IPS-18a (cell line): Measurements from ENCODE around the gene PMFBP1.
"Not testable (repeated sequence)": the region's sequence is repeated elsewhere in the genome, so short reads cannot be mapped to it uniquely, and the experiment has no call there.

Experiments
- H3K27ac ChIP-seq: one replicate; pipeline ENCODE4 v1.5.1; 2013; ENCODE audit warnings: low read length
- H3K27me3 ChIP-seq: one replicate; pipeline ENCODE4 v1.6.1; 2013; ENCODE audit warnings: mild to moderate bottlenecking, low read length; ENCODE audit not compliant: control insufficient read depth, insufficient read depth
- H3K36me3 ChIP-seq: one replicate; pipeline ENCODE4 v1.6.1; 2013; ENCODE audit warnings: low read depth, low read length; ENCODE audit not compliant: control insufficient read depth
- H3K4me1 ChIP-seq: one replicate; pipeline ENCODE4 v1.6.1; 2013; ENCODE audit warnings: low read depth, low read length; ENCODE audit not compliant: control insufficient read depth
- H3K4me3 ChIP-seq: one replicate; pipeline ENCODE4 v1.5.1; 2013; ENCODE audit warnings: low read length
- H3K9ac ChIP-seq: one replicate; pipeline ENCODE4 v1.6.1; 2013; ENCODE audit warnings: mild to moderate bottlenecking, low read length, moderate library complexity
- H3K9me3 ChIP-seq: one replicate; pipeline ENCODE4 v1.6.1; 2013; ENCODE audit warnings: low read depth, low read length; ENCODE audit not compliant: control insufficient read depth

The PMFBP1 gene

GRCh38 chr16:72094266-72094610 is 77.7 kb downstream of the PMFBP1 start:
- H3K4me1 ChIP-seq = peaks cover 9% of the 10 kb centered on the region
- peak overlapping the region; percentile 66 for H3K27ac ChIP-seq
- H3K36me3 ChIP-seq = peaks cover 37% of the 10 kb centered on the region
- H3K9ac ChIP-seq = peak overlapping the region; percentile 82
- no peaks in the 10 kb centered on the region for H3K27me3 ChIP-seq
- H3K4me3 ChIP-seq = peak overlapping the region; percentile 87
- H3K9me3 ChIP-seq = no peaks in the 10 kb centered on the region

GRCh38 chr16:72093448-72094265 is 78.3 kb downstream of the PMFBP1 start, which contains the start of the genes DHX38 and TXNL4B:
TSS of gene DHX38 (plus strand) at chr16:72093847. CDS start at chr16:72096158, 2,311 bp downstream.
TSS of gene TXNL4B (minus strand) at chr16:72093620. CDS start at chr16:72090749, 2,871 bp downstream.
- H3K9me3 ChIP-seq = no peaks in the 10 kb centered on the region
- peak within 1 kb of the TSS; percentile 87 for H3K4me3 ChIP-seq
- peaks cover 9% of the 10 kb centered on the region for H3K4me1 ChIP-seq
- peaks cover 40% of the 10 kb centered on the region for H3K36me3 ChIP-seq
- no peaks in the 10 kb centered on the region for H3K27me3 ChIP-seq
- H3K9ac ChIP-seq = peak within 1 kb of the TSS; percentile 82
- H3K27ac ChIP-seq = peak within 1 kb of the TSS; percentile 66

- peak overlapping the region; percentile 82 for H3K9ac ChIP-seq
- H3K36me3 ChIP-seq = peaks cover 39% of the 10 kb centered on the region
- no peaks in the 10 kb centered on the region for H3K27me3 ChIP-seq
- H3K4me3 ChIP-seq = peak overlapping the region; percentile 87
- no peaks in the 10 kb centered on the region for H3K9me3 ChIP-seq
- H3K4me1 ChIP-seq = peaks cover 9% of the 10 kb centered on the region
- peak overlapping the region; percentile 33 for H3K27ac ChIP-seq
Observed at GRCh38 chr16:72092832-72093447, 79.0 kb downstream of the PMFBP1 start.

GRCh38 chr16:72091217-72091616 is 80.7 kb downstream of the PMFBP1 start:
- Histone ChIP-seq H3K4me1 (peaks cover 9% of the 10 kb centered on the region), H3K9ac (no peak overlapping the region), H3K9me3 (no peaks in the 10 kb centered on the region), H3K4me3 (no peak overlapping the region), H3K36me3 (peaks cover 34% of the 10 kb centered on the region), H3K27me3 (no peaks in the 10 kb centered on the region), H3K27ac (no peak overlapping the region)

- H3K27ac ChIP-seq = no peak overlapping the region
- peaks cover 30% of the 10 kb centered on the region for H3K36me3 ChIP-seq
- no peak overlapping the region for H3K9ac ChIP-seq
- H3K4me3 ChIP-seq = no peak overlapping the region
- no peaks in the 10 kb centered on the region for H3K27me3 ChIP-seq
- no peaks in the 10 kb centered on the region for H3K4me1 ChIP-seq
- no peaks in the 10 kb centered on the region for H3K9me3 ChIP-seq
Observed at GRCh38 chr16:72085002-72085401, 87.0 kb downstream of the PMFBP1 start.

- Histone ChIP-seq H3K27me3 (no peaks in the 10 kb centered on the region), H3K4me3 (no peak overlapping the region), H3K27ac (no peak overlapping the region), H3K9ac (no peak overlapping the region), H3K36me3 (peaks cover 24% of the 10 kb centered on the region), H3K4me1 (no peaks in the 10 kb centered on the region), H3K9me3 (no peaks in the 10 kb centered on the region)
Observed at GRCh38 chr16:72084445-72084844, 87.5 kb downstream of the PMFBP1 start.

- Histone ChIP-seq H3K9ac (no peak overlapping the region), H3K4me1 (no peaks in the 10 kb centered on the region), H3K9me3 (no peaks in the 10 kb centered on the region), H3K36me3 (peaks cover 19% of the 10 kb centered on the region), H3K27me3 (no peaks in the 10 kb centered on the region), H3K4me3 (no peak overlapping the region), H3K27ac (no peak overlapping the region)
Observed at GRCh38 chr16:72083778-72084404, 88.1 kb downstream of the PMFBP1 start.

- H3K9ac ChIP-seq, H3K36me3 ChIP-seq, H3K4me3 ChIP-seq, H3K9me3 ChIP-seq, H3K27ac ChIP-seq, H3K27me3 ChIP-seq, H3K4me1 ChIP-seq: not testable (repeated sequence)
Observed at GRCh38 chr16:72076991-72077706, 94.8 kb downstream of the PMFBP1 start.

GRCh38 chr16:72075067-72075466 is 96.9 kb downstream of the PMFBP1 start:
- not testable (repeated sequence) for H3K9ac ChIP-seq, H3K9me3 ChIP-seq, H3K27ac ChIP-seq, H3K4me3 ChIP-seq, H3K36me3 ChIP-seq, H3K4me1 ChIP-seq, H3K27me3 ChIP-seq

- no peaks in the 10 kb centered on the region for H3K9me3 ChIP-seq
- H3K9ac ChIP-seq = no peak overlapping the region
- no peak overlapping the region for H3K27ac ChIP-seq
- no peaks in the 10 kb centered on the region for H3K4me1 ChIP-seq
- no peaks in the 10 kb centered on the region for H3K36me3 ChIP-seq
- H3K4me3 ChIP-seq = no peak overlapping the region
- no peaks in the 10 kb centered on the region for H3K27me3 ChIP-seq
Observed at GRCh38 chr16:72073560-72074230, 98.3 kb downstream of the PMFBP1 start.
